Measurements from ENCODE around the gene ZNF326. TPM values are rescaled to one million over a fixed set of nuclear protein-coding genes. Genes with fewer than 3 reads are reported as not detected.

The ZNF326 gene
- total RNA-seq, 2 donors from 2014 or later = 24.1 to 28.7 TPM

DNA sequence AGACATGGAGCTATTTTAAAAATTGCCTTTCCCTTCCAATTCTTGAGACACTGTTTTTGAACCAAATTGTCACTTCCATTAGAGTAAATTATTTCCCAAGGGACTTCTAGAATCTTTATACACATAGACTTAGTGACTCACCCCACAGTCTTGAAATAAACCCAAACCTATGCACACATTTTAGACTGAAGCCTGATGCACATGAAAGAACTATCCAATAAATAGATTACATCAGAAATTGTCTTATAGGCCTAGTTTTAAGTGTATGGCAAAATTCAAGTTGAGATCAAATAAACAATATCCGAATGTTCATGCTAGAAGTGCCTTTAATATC, 32.2 kb upstream of the ZNF326 start:
- H3K9me3 ChIP-seq = no peaks in the 10 kb centered on the region
- H3K27me3 ChIP-seq = no peaks in the 10 kb centered on the region
- no peaks in the 10 kb centered on the region for H3K36me3 ChIP-seq (replicated peaks in 1 of 2; ENCODE audit: insufficient read depth in 1 of 2, low read depth in 2 of 2)
- H3K27ac ChIP-seq = no peak overlapping the region
- no peaks in the 10 kb centered on the region for H3K4me1 ChIP-seq
- no peak for ATAC-seq
- intact Hi-C loops (cut with DNase I) = no loop called here
- 76 to 88% methylated on average over 1 of the region's 1 CpG for WGBS, 2 donors
- TF ChIP-seq, protein P1, sequence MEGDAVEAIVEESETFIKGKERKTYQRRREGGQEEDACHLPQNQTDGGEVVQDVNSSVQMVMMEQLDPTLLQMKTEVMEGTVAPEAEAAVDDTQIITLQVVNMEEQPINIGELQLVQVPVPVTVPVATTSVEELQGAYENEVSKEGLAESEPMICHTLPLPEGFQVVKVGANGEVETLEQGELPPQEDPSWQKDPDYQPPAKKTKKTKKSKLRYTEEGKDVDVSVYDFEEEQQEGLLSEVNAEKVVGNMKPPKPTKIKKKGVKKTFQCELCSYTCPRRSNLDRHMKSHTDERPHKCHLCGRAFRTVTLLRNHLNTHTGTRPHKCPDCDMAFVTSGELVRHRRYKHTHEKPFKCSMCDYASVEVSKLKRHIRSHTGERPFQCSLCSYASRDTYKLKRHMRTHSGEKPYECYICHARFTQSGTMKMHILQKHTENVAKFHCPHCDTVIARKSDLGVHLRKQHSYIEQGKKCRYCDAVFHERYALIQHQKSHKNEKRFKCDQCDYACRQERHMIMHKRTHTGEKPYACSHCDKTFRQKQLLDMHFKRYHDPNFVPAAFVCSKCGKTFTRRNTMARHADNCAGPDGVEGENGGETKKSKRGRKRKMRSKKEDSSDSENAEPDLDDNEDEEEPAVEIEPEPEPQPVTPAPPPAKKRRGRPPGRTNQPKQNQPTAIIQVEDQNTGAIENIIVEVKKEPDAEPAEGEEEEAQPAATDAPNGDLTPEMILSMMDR (IDR thresholded peaks at IDR 0.05) = no peak
- TF ChIP-seq POLR2A (IDR thresholded peaks at IDR 0.05) = no peak
- DNase-seq = no peak
- no peak overlapping the region for H3K4me3 ChIP-seq

- Histone ChIP-seq H3K27me3 (no peaks in the 10 kb centered on the region), H3K27ac (no peak overlapping the region), H3K4me3 (no peak overlapping the region), H3K36me3 (replicated peaks in 1 of 2; ENCODE audit: insufficient read depth in 1 of 2, low read depth in 2 of 2) (no peaks in the 10 kb centered on the region), H3K4me1 (no peaks in the 10 kb centered on the region), H3K9me3 (no peaks in the 10 kb centered on the region)
- DNase-seq (no peak), ATAC-seq (no peak)
- no peak for TF ChIP-seq POLR2A (IDR thresholded peaks at IDR 0.05)
- TF ChIP-seq, protein P1 (IDR thresholded peaks at IDR 0.05) = no peak
- intact Hi-C loops (cut with DNase I) = no loop called here
- whole genome bisulfite sequencing, 2 donors = 70 to 72% methylated on average over 4 of the region's 4 CpGs
Observed at GRCh38 chr1:89965193-89965768, 29.6 kb upstream of the ZNF326 start.

- intact Hi-C loops (cut with DNase I) = no loop called here
- Histone ChIP-seq H3K9me3 (no peaks in the 10 kb centered on the region), H3K27ac (no peak overlapping the region), H3K27me3 (no peaks in the 10 kb centered on the region), H3K4me3 (no peak overlapping the region), H3K4me1 (no peaks in the 10 kb centered on the region), H3K36me3 (replicated peaks in 1 of 2; ENCODE audit: insufficient read depth in 1 of 2, low read depth in 2 of 2) (no peaks in the 10 kb centered on the region)
- DNase-seq (no peak), ATAC-seq (no peak)
- WGBS, 2 donors = 68 to 72% methylated on average over 5 of the region's 5 CpGs
- TF ChIP-seq, protein P1 (IDR thresholded peaks at IDR 0.05) = no peak
- TF ChIP-seq POLR2A (IDR thresholded peaks at IDR 0.05) = no peak
Observed at GRCh38 chr1:89966656-89967055, 28.3 kb upstream of the ZNF326 start.

DNA sequence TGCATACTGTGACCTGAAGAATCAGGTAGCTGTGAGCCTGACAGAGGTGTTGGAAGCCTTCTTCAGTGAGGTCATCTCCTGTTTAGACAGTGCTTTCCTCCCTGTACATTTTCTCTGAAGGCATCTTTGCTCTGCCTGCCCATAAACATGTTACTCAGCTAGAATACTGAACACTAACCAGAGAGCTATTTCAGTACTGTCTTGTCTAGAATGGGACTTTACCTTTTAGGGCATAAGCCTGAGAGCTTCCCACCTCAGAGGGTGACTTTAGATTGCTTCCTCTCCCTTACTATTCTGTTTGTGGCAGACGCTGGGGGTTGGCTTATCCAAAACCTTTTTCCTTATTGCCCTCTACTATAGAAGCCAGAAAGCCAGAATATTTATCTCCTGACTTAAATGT, 23.3 kb upstream of the ZNF326 start:
- no peak overlapping the region for H3K4me3 ChIP-seq
- intact Hi-C loops (cut with DNase I) = no loop called here
- ATAC-seq (no peak), DNase-seq (no peak)
- 58 to 68% methylated on average over 1 of the region's 1 CpG for WGBS, 2 donors
- no peaks in the 10 kb centered on the region for H3K27me3 ChIP-seq
- no peak overlapping the region for H3K27ac ChIP-seq
- H3K36me3 ChIP-seq (replicated peaks in 1 of 2; ENCODE audit: insufficient read depth in 1 of 2, low read depth in 2 of 2) = no peaks in the 10 kb centered on the region
- no peaks in the 10 kb centered on the region for H3K9me3 ChIP-seq
- TF ChIP-seq, protein P1 (IDR thresholded peaks at IDR 0.05) = no peak
- TF ChIP-seq POLR2A (IDR thresholded peaks at IDR 0.05) = no peak
- H3K4me1 ChIP-seq = no peaks in the 10 kb centered on the region

GRCh38 chr1:89972024-89972423, 22.9 kb upstream of the ZNF326 start:
- H3K4me1 ChIP-seq = no peaks in the 10 kb centered on the region
- H3K27me3 ChIP-seq = no peaks in the 10 kb centered on the region
- TF ChIP-seq, protein P1 (IDR thresholded peaks at IDR 0.05) = no peak
- no peak for TF ChIP-seq POLR2A (IDR thresholded peaks at IDR 0.05)
- H3K36me3 ChIP-seq (replicated peaks in 1 of 2; ENCODE audit: insufficient read depth in 1 of 2, low read depth in 2 of 2) = no peaks in the 10 kb centered on the region
- ATAC-seq (no peak), DNase-seq (no peak)
- no peak overlapping the region for H3K4me3 ChIP-seq
- no peak overlapping the region for H3K27ac ChIP-seq
- no peaks in the 10 kb centered on the region for H3K9me3 ChIP-seq
- intact Hi-C loops (cut with DNase I) = no loop called here
